IMR-90 (cell line): ENCODE measurements around the gene APOBEC3H. TPM values are rescaled to one million over a fixed set of nuclear protein-coding genes. Genes with fewer than 3 reads are reported as not detected.
"Not testable (repeated sequence)": the region's sequence is repeated elsewhere in the genome, so short reads cannot be mapped to it uniquely, and the experiment has no call there.

ENCODE experiments used
- ATAC-seq: fragments of 200-7000 bp; cut with Tn5 transposase; 2 replicates; pipeline ENCODE4 v1.9.1; 2020; ENCODE audit warnings: low read depth, mild to moderate bottlenecking, moderate library complexity
- BruUV-seq: library from RNA; stranded (reverse); fragments of 400-500 nt; replicated peaks from 2 replicates; lab custom pipeline; 2021; lab: Mats Ljungman, UMichigan
- CTCF ChIA-PET: fragments of 300-600 bp; formaldehyde crosslinking; extraction: SDS; loops from one replicate; lab custom pipeline; 2021; ENCODE audit warnings: antibody characterized with exemption; lab: Yijun Ruan, JAX
- POLR2A ChIA-PET: fragments of 300-600 bp; sonication (Branson Sonifier 250); formaldehyde crosslinking; loops from one replicate; lab custom pipeline; 2022; ENCODE audit warnings: antibody characterized with exemption; ENCODE audit not compliant: unreplicated experiment; lab: Charles Lee
- DNase-seq: peaks from one replicate; pipeline ENCODE4 v3.0.0; 2013
- H2AFZ ChIP-seq: replicated peaks from 2 replicates; pipeline ENCODE3; 2013; ENCODE audit warnings: low read length, mild to moderate bottlenecking; ENCODE audit not compliant: poor library complexity
- H2AK5ac ChIP-seq: 2 replicates; pipeline ENCODE4 v1.6.1; 2013; ENCODE audit warnings: low read depth, low read length, inconsistent platforms
- H2AK9ac ChIP-seq: replicated peaks from 2 replicates; pipeline ENCODE3; 2013; ENCODE audit warnings: mild to moderate bottlenecking, low read depth, low read length, moderate library complexity; ENCODE audit not compliant: poor library complexity
- H2BK120ac ChIP-seq: 2 replicates; pipeline ENCODE4 v1.6.1; 2013; ENCODE audit warnings: low read depth, low read length, inconsistent platforms
- H2BK15ac ChIP-seq: 3 replicates; pipeline ENCODE4 v1.6.1; 2013; ENCODE audit warnings: low read depth, low read length, inconsistent platforms
- H2BK20ac ChIP-seq: 2 replicates; pipeline ENCODE4 v1.6.1; 2013; ENCODE audit warnings: low read depth, mild to moderate bottlenecking, inconsistent platforms, low read length, moderate library complexity
- H2BK5ac ChIP-seq: 2 replicates; pipeline ENCODE4 v1.6.1; 2013; ENCODE audit warnings: mild to moderate bottlenecking, low read depth, low read length, inconsistent platforms; ENCODE audit not compliant: poor library complexity, severe bottlenecking
- H3K14ac ChIP-seq: replicated peaks from 2 replicates; pipeline ENCODE4 v1.6.1; 2013; ENCODE audit warnings: low read depth, low read length, inconsistent platforms
- H3K18ac ChIP-seq: 2 replicates; pipeline ENCODE4 v1.6.1; 2013; ENCODE audit warnings: low read depth, low read length, control low read depth
- H3K23ac ChIP-seq: 2 replicates; pipeline ENCODE4 v1.6.1; 2013; ENCODE audit warnings: low read depth, low read length, inconsistent platforms
- H3K27ac ChIP-seq: 2 replicates; pipeline ENCODE4 v1.5.1; 2013; ENCODE audit warnings: mild to moderate bottlenecking, control low read depth, low read length; ENCODE audit not compliant: insufficient read depth
- H3K27me3 ChIP-seq: 2 replicates; pipeline ENCODE4 v1.6.1; 2013; ENCODE audit warnings: low read length; ENCODE audit not compliant: control insufficient read depth, insufficient read depth
- H3K36me3 ChIP-seq: 2 replicates; pipeline ENCODE4 v1.6.1; 2013; ENCODE audit warnings: low read length, mixed read lengths; ENCODE audit not compliant: control insufficient read depth, insufficient read depth
- H3K4ac ChIP-seq: 2 replicates; pipeline ENCODE4 v1.6.1; 2013; ENCODE audit warnings: low read depth, low read length, inconsistent platforms
- H3K4me1 ChIP-seq: 2 replicates; pipeline ENCODE4 v1.6.1; 2013; ENCODE audit warnings: low read length, mixed read lengths; ENCODE audit not compliant: control insufficient read depth, insufficient read depth
- H3K4me2 ChIP-seq: 2 replicates; pipeline ENCODE4 v1.6.1; 2013; ENCODE audit warnings: low read depth, mild to moderate bottlenecking, control low read depth, low read length, moderate library complexity
- H3K4me3 ChIP-seq: 2 replicates; pipeline ENCODE4 v1.5.1; 2013; ENCODE audit warnings: low read depth, mild to moderate bottlenecking, control low read depth, low read length, moderate library complexity; ENCODE audit not compliant: insufficient read depth
- H3K56ac ChIP-seq: 2 replicates; pipeline ENCODE4 v1.6.1; 2013; ENCODE audit warnings: low read length, inconsistent platforms; ENCODE audit not compliant: insufficient read depth; ENCODE audit errors: extremely low read depth
- H3K79me1 ChIP-seq, 2 experiments: 2 replicates each; pipeline ENCODE4 v1.6.1; 2013; ENCODE audit warnings: low read length in 2 of 2, inconsistent platforms in 1 of 2, low read depth in 1 of 2
- H3K9ac ChIP-seq: 2 replicates; pipeline ENCODE4 v1.6.1; 2013; ENCODE audit warnings: low read depth, low read length, control low read depth
- H3K9me1 ChIP-seq: 2 replicates; pipeline ENCODE4 v1.6.1; 2013; ENCODE audit warnings: low read length, inconsistent platforms; ENCODE audit not compliant: insufficient read depth
- H3K9me3 ChIP-seq: 2 replicates; pipeline ENCODE4 v1.6.1; 2013; ENCODE audit warnings: low read length; ENCODE audit not compliant: control insufficient read depth, insufficient read depth
- H4K20me1 ChIP-seq: 2 replicates; pipeline ENCODE4 v1.6.1; 2013; ENCODE audit warnings: low read length, inconsistent platforms; ENCODE audit not compliant: insufficient read depth
- H4K5ac ChIP-seq: 2 replicates; pipeline ENCODE4 v1.6.1; 2013; ENCODE audit warnings: mild to moderate bottlenecking, low read depth, low read length, control low read depth
- H4K8ac ChIP-seq, 2 experiments: 2 replicates each; pipeline ENCODE4 v1.6.1; 2013; ENCODE audit warnings: low read depth in 2 of 2, low read length in 2 of 2, control low read depth in 1 of 2, inconsistent platforms in 1 of 2
- H4K91ac ChIP-seq: 2 replicates; pipeline ENCODE4 v1.6.1; 2013; ENCODE audit warnings: low read depth, low read length, inconsistent platforms; ENCODE audit not compliant: insufficient read depth
- WGBS, 2 experiments: methylation state at CpG; one replicate each; pipeline versions ENCODE4 v1.1.5 to v1.1.7; 2013; ENCODE audit warnings: missing lambda C conversion rate in 2 of 2; ENCODE audit not compliant: insufficient read length in 1 of 2; ENCODE audit errors: extremely low coverage in 2 of 2; 5-methylcytosine and 5-hydroxymethylcytosine counted together
- dilution Hi-C: fragments of 300-500 bp; cut with HindIII; formaldehyde crosslinking; loops from one replicate; pipeline ENCODE4 v1.14.3; 2018; ENCODE audit warnings: low sequenced_read_pairs; ENCODE audit not compliant: unreplicated experiment
- in situ Hi-C: fragments of 300-500 bp; cut with MboI; formaldehyde crosslinking; loops from 3 replicates; pipeline ENCODE4 v1.14.3; 2019; ENCODE audit warnings: low sequenced_read_pairs, inconsistent platforms, mixed read lengths
- intact Hi-C: fragments of 100-400 bp; cut with micrococcal nuclease; formaldehyde crosslinking; loops from 2 replicates; pipeline ENCODE4 v1.10.0; 2022
- polyA plus RNA-seq, 3 experiments: library from polyadenylated mRNA; depleted of rRNA; stranded (reverse); fragments of >200 nt; gene quantifications; 2 replicates each; pipeline ENCODE4 v1.2.3, GENCODE V29; 2012; ENCODE audit warnings: low replicate concordance in 1 of 3
- total RNA-seq: library from RNA; depleted of rRNA; stranded (reverse); fragments of >200 nt; gene quantifications from 2 replicates; pipeline ENCODE4 v1.2.3, GENCODE V29; 2012

The APOBEC3H gene
- total and polyA plus RNA-seq, 2 of the 4 experiments (the other 2 are of a cell fraction), result 0.18 TPM; not detected in 1

GRCh38 chr22:39079054-39079637 is 17.9 kb upstream of the APOBEC3H start:
- intact Hi-C loops, H2BK120ac ChIP-seq, H3K27ac ChIP-seq, DNase-seq, ATAC-seq, BruUV-seq, H2BK5ac ChIP-seq, H4K8ac ChIP-seq, H3K56ac ChIP-seq, in situ Hi-C loops, H3K36me3 ChIP-seq, H3K4ac ChIP-seq, H3K79me1 ChIP-seq, H2AK5ac ChIP-seq, H2BK15ac ChIP-seq, H3K18ac ChIP-seq, H4K91ac ChIP-seq, H3K9ac ChIP-seq, H4K20me1 ChIP-seq, H3K27me3 ChIP-seq, H2AFZ ChIP-seq, dilution Hi-C loops, H3K4me1 ChIP-seq, H3K4me3 ChIP-seq, H2AK9ac ChIP-seq, H2BK20ac ChIP-seq, H3K9me1 ChIP-seq, POLR2A ChIA-PET, CTCF ChIA-PET, H3K9me3 ChIP-seq, H3K23ac ChIP-seq, H3K4me2 ChIP-seq, H4K5ac ChIP-seq, H3K14ac ChIP-seq: not testable (repeated sequence)
- no CpG with 5 or more reads among the region's 24 CpGs for WGBS, 2 experiments
